ENCODE measurements around the gene ZER1. TPM values are rescaled to one million over a fixed set of nuclear protein-coding genes. Genes with fewer than 3 reads are reported as not detected.
"Not testable (repeated sequence)": the region's sequence is repeated elsewhere in the genome, so short reads cannot be mapped to it uniquely, and the experiment has no call there.

The ZER1 gene
- total RNA-seq, 4 donors from 2014 or later: 63.6 to 115 (median 105) TPM

DNA sequence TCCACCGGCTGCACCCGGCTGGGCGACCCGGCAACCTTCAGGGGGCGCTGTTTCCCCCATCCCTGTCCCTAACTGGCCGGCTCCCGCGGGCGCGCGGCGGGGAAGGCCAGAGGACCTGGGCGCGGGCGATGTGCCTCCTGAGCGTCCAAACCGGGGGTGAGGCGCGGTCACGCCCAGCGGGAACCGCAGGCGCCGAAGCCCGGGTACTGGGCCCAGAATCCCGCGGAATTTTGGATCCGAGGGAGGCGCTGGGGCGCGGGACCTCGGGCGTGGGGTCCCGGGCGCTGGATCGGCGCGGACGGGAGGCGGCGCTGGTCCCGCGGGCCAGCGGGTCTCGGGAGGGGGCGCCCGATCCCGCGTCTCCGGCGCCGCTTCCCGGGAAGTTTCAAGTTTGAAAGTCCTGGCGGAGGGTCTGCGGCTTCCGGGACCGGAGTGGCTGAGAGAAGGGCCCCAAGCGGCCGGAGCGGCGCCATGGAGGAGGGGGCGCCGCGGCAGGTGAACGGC, 69.2 kb downstream of the ZER1 start, which contains the start of gene PKN3:
Gene PKN3, plus strand, starts transcription at position 59 of the 504 bp plus-strand sequence. Its CDS starts 413 bp downstream, at position 472.
- ATAC-seq (peak; percentile 86 to 91), DNase-seq (peak; percentile 57 to 69)
- intact Hi-C loops (cut with DNase I; ENCODE audit: low total_unique reads): loop anchor here (1.0 kb wide), 3 partner anchors 13 to 116 kb away; partner anchors contain the start of genes ENDOG, SET and ZDHHC12
- in situ Hi-C loops (cut with MboI; ENCODE audit: low sequenced_read_pairs in 4 of 4): no loop called here
- Histone ChIP-seq H3K27ac (peak within 1 kb of the TSS; percentile 69 to 79 (median 74)), H3K9me3 (no peaks in the 10 kb centered on the region), H3K36me3 (no peaks in the 10 kb centered on the region), H3K4me1 (peaks cover 0 to 11% of the 10 kb centered on the region in 2 donors), H3K27me3 (no peaks in the 10 kb centered on the region), H3K4me3 (peak within 1 kb of the TSS; percentile 62 to 89 (median 76))
- TF ChIP-seq POLR2A (IDR thresholded peaks at IDR 0.05): no peak
- TF ChIP-seq, protein P1, sequence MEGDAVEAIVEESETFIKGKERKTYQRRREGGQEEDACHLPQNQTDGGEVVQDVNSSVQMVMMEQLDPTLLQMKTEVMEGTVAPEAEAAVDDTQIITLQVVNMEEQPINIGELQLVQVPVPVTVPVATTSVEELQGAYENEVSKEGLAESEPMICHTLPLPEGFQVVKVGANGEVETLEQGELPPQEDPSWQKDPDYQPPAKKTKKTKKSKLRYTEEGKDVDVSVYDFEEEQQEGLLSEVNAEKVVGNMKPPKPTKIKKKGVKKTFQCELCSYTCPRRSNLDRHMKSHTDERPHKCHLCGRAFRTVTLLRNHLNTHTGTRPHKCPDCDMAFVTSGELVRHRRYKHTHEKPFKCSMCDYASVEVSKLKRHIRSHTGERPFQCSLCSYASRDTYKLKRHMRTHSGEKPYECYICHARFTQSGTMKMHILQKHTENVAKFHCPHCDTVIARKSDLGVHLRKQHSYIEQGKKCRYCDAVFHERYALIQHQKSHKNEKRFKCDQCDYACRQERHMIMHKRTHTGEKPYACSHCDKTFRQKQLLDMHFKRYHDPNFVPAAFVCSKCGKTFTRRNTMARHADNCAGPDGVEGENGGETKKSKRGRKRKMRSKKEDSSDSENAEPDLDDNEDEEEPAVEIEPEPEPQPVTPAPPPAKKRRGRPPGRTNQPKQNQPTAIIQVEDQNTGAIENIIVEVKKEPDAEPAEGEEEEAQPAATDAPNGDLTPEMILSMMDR (IDR thresholded peaks at IDR 0.05 in 4 of 5, conservative IDR thresholded peaks at IDR 0.05 in 1 of 5): peak; percentile 66 to 91 (median 85)

DNA sequence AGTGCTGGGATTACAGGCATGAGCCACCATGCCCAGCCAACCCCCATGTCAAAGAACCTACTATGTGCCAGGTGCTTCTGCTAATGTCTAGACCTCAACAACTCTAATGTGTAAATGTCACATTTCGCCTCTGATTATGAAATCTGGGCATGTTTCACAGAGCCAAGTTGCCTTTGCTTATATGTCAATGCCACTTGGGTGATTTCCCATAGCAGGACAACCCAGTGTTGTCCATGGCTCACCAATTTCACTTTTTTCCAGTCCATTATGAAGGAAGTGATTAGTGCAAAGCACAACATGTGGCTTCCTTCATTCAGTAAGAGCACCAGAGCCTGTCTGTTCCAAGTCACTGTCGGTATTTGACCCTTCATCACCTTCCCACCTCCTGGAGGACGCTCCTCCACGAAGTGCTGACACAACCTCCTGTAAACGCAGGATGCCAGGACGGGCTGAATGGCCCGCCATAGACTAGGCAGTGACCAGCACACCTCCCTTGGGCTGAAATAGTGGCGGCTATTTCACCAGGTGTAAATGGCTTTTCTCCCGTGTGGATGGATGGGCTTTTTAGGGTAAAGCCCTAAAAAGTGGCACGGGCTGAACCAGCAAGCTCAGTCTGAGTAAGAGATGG, 70.4 kb downstream of the ZER1 start:
- Histone ChIP-seq H3K27me3 (no peaks in the 10 kb centered on the region), H3K9me3 (no peaks in the 10 kb centered on the region), H3K36me3 (peaks cover 0 to 2% of the 10 kb centered on the region in 2 donors), H3K4me1 (peaks cover 0 to 11% of the 10 kb centered on the region in 2 donors), H3K4me3 (no peak overlapping the region), H3K27ac (no peak overlapping the region)
- ATAC-seq (no peak), DNase-seq (no peak)
- intact Hi-C loops (cut with DNase I; ENCODE audit: low total_unique reads): no loop called here
- TF ChIP-seq POLR2A (IDR thresholded peaks at IDR 0.05): no peak
- TF ChIP-seq, protein P1 (IDR thresholded peaks at IDR 0.05 in 4 of 5, conservative IDR thresholded peaks at IDR 0.05 in 1 of 5): no peak
- in situ Hi-C loops (cut with MboI; ENCODE audit: low sequenced_read_pairs in 4 of 4): no loop called here

DNA sequence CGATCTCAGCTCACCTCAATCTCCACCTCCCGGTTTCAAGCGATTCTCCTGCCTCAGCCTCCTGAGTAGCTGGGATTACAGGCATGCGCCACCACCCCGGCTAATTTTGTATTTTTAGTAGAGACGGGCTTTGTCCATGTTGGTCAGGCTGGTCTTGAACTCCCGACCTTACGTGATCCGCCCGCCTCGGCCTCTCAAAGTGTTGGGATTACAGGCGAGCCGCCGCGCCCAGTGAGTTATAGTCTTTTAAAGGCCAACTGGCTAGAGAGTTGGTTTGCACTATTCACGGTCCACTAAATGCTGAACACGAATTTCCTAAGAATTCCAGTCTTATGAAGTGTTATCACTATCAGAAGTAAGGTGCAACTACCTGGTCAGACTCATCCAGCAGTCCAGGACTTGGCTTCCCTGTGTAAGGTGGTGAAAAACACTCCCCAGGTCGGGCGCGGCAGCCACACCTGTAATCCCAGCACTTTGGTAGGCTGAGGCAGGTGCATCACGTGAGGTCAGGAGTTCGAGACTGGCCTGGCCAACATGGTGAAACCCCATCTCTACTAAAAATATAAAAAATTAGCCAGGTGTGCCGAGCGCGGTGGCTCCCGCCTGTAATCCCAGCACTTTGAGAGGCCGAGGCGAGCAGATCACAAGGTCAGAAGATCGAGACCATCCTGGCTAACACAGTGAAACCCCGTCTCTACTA, 72.5 kb downstream of the ZER1 start:
- Histone ChIP-seq H3K36me3 (peaks cover 0 to 20% of the 10 kb centered on the region in 2 donors), H3K4me1 (peaks cover 0 to 11% of the 10 kb centered on the region in 2 donors)
- H3K4me3 ChIP-seq; H3K27me3 ChIP-seq; DNase-seq; in situ Hi-C loops (cut with MboI; ENCODE audit: low sequenced_read_pairs in 4 of 4); H3K27ac ChIP-seq; intact Hi-C loops (cut with DNase I; ENCODE audit: low total_unique reads); H3K9me3 ChIP-seq; ATAC-seq: not testable (repeated sequence)

DNA sequence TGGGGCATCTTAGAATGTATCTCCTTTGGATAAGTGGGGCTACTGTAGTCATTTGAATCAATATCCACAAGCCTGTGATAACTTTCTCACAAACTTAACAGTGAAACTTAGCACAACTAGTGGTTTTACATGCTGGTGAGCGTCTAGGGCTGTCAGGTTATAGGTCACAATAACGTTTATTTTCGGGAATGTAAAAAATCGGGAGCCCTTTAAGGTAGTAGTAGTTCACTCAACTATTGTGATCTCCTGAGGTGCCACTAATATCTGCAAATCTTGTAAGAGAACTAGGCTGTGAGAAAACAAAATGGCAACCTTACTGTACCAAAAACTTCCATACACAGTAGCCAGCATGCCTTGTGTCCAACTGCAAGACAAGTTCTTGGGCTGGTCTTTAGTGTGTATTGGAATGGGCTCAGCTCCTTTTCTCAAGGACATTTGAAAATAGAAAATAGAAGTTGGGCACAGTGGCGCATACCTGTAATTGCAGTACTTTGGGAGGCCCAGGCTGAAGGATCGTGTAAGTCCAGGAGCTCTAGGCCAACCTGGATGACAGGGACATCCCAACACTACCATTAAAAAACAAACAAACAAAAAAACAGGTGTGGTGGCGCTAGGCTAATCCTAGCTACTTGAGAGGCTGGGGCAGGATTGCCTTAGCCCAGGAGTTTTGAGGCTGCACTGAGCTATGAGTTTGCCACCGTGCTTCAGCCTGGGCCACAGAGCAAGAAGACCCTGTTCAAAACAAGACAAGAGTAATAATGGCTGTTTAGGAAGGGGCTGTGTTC, 74.6 kb downstream of the ZER1 start:
- no peaks in the 10 kb centered on the region for H3K27me3 ChIP-seq
- H3K4me3 ChIP-seq: no peak overlapping the region
- no peak overlapping the region for H3K27ac ChIP-seq
- H3K9me3 ChIP-seq: no peaks in the 10 kb centered on the region
- TF ChIP-seq POLR2A (IDR thresholded peaks at IDR 0.05): no peak
- TF ChIP-seq, protein P1 (IDR thresholded peaks at IDR 0.05 in 4 of 5, conservative IDR thresholded peaks at IDR 0.05 in 1 of 5): no peak
- H3K4me1 ChIP-seq: peaks cover 0 to 1% of the 10 kb centered on the region in 2 donors
- in situ Hi-C loops (cut with MboI; ENCODE audit: low sequenced_read_pairs in 4 of 4): no loop called here
- peaks cover 0 to 40% of the 10 kb centered on the region in 2 donors for H3K36me3 ChIP-seq
- DNase-seq (no peak), ATAC-seq (no peak)
- intact Hi-C loops (cut with DNase I; ENCODE audit: low total_unique reads): no loop called here

Data from gastrocnemius medialis (tissue), 4 donors.